ENCODE data around the gene GPATCH2.

GRCh38 chr1:217418269-217419193 is 212.4 kb downstream of the GPATCH2 start:
- TF ChIP-seq EP300 (IDR thresholded peaks at IDR 0.05; ENCODE audit: borderline replicate concordance): no peak
- TF ChIP-seq TAF1 (IDR thresholded peaks at IDR 0.05; ENCODE audit: low read depth): no peak

Data from Ishikawa (cell line).